Fibroblast of the conjunctiva (primary cell): ENCODE data around the gene TMEM108.

Source experiments
- DNase-seq: peaks from one replicate; pipeline ENCODE4 v3.0.0-alpha.2; 2010; ENCODE audit warnings: low read depth

The TMEM108 gene

DNA sequence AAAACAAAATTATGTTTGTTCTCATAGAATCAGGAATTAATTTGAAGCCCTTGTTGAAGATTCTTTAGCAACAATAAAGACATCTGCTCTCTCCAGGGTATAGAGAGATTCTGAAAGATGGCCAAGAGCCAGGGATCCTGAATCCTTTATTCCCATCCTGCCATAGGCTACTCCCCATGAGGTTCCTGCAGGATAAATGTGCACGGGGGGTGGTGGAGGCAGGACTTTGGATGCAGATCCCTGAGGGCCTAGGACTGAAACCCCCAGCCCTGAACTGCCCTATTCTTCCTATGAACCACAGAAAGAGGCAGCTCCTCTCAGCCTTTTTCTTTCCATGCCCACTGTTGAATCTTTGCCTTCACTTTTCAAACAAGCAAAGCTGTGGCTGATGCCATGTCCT, 17.1 kb downstream of the TMEM108 start:
- no peak for DNase-seq

DNA sequence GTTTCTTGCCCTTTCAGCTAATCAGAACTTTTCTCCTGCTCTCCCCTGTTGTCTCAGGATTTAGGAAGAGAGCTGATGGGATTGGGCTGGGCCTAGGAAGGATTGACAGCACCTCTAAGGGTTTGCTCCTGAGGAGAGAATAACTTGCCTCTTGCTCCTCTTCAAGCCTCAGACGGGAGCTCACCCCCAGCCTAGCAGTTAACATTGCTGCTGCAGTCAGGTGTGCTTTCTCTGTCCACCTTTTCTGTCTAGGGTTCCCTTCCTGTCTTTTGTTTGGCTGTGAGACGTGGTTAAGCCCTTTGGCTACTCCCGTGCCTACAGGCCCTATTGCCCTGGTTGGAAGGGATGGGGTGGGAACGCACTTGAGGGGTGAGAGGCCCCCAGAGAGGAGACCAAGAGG, 20.1 kb downstream of the TMEM108 start:
- DNase-seq, result no peak

GRCh38 chr3:133058831-133059230, 20.6 kb downstream of the TMEM108 start:
- DNase-seq, result no peak

- no peak for DNase-seq
Measured at GRCh38 chr3:133065193-133065961, 27.2 kb downstream of the TMEM108 start.

GRCh38 chr3:133066026-133066425, 27.8 kb downstream of the TMEM108 start:
- no peak for DNase-seq

GRCh38 chr3:133069556-133070286, 31.5 kb downstream of the TMEM108 start:
- DNase-seq, result no peak

DNA sequence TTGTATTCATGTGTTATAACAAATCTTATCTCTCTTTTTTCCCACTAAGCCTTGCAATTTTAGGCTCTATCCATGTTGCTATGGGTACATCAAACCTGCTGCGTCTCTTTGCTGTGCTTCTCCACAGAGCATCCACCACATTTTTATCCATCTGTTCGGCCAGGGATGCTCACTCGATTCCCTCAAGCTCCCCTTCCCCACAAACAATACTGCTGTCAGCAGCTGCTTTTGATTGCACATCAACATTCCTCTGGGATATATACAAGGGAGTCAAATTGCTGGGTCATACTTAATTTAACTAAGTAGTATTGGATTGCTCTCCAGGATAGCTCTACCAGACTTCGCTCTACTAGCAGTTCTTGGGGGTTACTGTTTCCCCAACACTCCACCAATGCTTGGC, 36.8 kb downstream of the TMEM108 start:
- DNase-seq, result no peak

DNA sequence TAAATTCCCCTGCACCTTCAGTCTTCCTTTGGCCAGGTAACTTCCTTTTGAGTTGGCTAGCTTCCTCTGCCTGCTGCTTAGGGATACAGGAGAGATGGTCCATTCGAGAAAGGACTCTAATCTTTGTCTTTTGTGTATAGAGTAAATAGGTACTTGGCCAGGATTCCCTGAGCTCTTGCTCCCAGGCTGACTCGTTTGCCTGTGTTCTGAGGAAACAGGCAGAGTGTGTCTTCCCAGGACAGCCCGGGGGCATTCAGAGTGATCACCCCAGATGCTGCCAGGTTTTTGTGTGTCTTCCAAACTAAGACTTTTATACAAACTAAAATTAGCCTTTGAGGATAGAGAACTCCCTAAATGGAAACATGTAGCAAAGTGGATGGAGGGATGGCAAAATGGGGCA, 39.5 kb downstream of the TMEM108 start:
- no peak for DNase-seq

DNA sequence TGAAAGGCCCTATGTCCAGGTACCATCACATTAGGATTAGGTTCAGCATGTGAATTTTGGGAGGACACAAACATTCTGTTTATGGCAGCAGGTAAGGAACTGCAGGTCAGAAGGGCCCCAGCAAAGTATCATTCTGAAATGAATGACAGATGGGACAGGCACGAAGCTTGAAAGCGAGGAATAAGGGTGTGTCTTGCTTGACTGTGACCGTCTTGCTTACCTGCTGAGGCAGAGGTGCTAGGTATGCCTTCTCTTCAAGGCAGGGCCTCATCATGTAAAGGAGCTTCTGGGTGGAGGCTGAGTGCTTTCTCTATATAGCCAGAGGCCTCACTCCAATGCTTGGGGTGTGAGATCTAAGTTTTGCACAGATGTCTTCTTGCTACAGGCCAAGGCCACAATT, 41.4 kb downstream of the TMEM108 start:
- no peak for DNase-seq

DNA sequence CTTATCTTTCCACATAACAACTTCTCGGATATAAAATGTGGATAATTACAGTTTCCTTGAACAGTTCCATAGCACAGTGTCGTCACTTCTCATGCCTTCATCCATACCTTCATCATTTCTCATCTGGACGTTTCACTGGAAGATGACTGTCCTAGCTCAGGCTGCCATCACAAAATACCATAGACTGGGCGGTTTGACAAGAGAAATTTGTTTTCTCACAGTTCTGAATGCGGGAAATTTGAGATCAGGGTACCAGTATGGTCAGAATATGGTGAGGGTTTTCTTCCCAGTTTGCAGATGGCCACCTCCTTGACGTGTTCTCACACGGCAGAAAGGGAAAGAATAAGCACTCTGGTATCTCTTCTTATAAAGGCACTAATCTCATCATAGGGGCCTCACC, 42.8 kb downstream of the TMEM108 start:
- DNase-seq, result no peak

GRCh38 chr3:133083395-133083794, 45.2 kb downstream of the TMEM108 start:
- no peak for DNase-seq

GRCh38 chr3:133089906-133090485, 51.8 kb downstream of the TMEM108 start:
- DNase-seq, result no peak

DNA sequence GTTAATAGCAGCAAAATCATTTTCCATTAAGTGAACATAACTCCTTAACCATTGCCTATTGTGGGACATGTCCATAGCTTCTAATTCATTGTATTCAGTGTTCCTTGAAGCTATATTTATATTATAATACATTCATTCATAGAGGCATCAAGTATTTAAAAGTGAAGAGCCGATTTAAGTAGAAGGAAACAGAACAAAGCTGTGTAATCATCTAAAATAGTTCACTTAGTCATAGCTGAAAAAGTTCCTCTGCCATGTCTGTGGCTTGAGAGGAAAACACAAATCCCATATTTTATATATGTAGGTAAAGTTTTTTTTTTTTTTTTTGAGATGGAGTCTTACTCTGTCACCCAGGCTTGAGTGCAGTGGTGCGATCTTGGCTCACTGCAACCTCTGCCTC, 54.5 kb downstream of the TMEM108 start:
- DNase-seq, result no peak

- DNase-seq, result no peak
Measured at GRCh38 chr3:133093366-133093765, 55.2 kb downstream of the TMEM108 start.

GRCh38 chr3:133096900-133097613, 58.9 kb downstream of the TMEM108 start:
- no peak for DNase-seq

GRCh38 chr3:133103706-133104105, 65.5 kb downstream of the TMEM108 start:
- no peak for DNase-seq

DNA sequence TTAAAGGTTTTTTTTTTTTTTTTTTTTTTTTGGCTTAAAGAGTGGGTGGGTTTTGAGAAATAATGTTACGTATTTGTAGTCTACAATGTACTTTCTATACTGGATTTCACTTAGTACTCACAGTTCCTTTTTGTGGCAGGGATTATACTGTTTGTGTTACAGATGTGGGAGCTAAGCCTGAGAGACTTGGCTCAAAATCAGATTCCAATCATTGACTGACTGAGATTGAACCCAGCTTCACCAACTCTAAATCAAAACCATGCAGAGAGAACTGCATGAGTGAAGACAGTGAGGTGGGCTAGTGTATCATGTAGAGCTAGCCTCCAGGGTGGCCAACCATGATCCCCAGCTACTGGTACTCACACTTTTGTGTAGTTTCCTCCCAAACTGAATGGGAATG, 68.0 kb downstream of the TMEM108 start:
- DNase-seq, result no peak

DNA sequence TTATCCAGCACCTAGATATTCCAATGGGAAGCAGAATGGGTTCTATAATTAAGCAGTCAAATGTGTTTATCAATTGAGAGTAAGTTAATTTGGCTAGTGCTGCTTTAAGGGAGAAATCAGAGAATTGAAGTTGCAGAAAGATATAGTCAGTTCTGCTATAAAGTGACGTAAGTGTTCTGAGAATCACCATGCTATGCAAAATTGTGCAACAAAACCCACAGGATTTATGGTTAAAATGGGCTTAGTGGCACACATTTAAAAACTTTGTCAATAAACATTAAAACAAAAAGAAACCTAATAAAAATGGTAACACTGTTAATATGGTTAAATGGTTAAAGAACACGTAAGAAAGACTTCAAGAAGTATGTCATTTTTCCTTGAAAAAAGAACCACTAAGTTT, 74.5 kb downstream of the TMEM108 start:
- DNase-seq, result no peak

- DNase-seq, result no peak
Measured at GRCh38 chr3:133113526-133113925, 75.3 kb downstream of the TMEM108 start.

- no peak for DNase-seq
Measured at GRCh38 chr3:133113927-133114597, 75.9 kb downstream of the TMEM108 start.

GRCh38 chr3:133115176-133115575, 77.0 kb downstream of the TMEM108 start:
- DNase-seq, result no peak

DNA sequence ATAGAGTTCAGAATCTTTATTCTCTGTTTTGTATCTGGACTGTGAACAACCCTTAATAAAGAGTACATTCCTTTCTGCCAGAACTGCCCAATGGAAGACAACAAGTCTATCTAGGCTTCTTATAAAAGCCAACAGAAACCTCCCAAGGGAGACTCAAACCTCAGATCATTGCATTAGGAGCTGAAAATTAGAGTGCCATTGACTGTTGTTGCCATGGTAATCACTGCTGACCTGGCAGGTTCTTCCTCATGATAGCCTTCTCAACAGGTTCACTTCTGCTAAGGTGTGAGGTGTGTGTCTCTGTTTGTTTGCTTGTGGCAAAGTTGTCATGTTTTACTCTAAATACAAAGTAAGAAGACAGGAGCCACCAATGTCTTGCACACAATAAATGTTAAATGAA, 79.2 kb downstream of the TMEM108 start:
- no peak for DNase-seq
